Measurements from ENCODE around the gene SH3BGR.
"Not testable (repeated sequence)": the region's sequence is repeated elsewhere in the genome, so short reads cannot be mapped to it uniquely, and the experiment has no call there.

SH3BGR gene

DNA sequence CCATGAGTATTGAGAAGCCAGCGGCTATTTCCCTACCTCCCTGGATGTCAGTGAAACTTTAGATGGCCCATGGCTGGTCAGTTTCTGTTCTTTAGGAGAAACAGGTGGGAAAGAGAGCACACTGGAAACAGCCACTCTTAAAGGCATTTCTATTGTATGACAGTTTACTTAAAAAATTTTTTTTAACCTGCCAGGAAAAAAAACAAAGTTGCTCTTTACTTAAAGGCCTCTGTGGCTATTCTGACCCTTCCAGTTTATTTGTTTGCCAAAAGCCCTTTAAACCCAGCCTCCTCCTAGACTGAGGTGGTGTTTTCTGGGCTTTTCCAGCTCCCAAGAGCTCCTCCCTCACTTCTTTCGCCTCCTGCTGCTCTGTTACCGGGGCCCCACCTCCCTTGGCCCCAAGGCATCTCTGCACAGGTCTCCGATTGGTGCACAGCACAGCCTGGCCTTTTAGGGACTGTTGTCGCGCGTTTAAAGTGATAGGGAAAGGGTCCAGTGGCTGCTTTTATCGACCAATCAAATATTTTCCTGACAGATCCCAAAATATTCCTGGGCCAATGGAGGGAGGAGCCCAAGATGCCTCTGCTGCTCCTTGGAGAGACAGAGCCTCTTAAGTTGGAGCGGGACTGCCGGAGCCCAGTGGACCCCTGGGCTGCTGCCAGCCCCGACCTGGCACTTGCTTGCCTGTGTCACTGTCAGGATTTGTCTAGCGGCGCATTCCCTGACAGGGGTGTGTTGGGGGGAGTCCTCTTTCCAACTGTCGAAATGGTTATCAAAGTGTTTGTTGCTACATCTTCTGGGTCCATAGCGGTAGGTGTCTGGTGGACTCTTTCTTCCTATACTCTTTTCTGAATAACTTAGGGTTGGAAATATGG is at the start of gene SH3BGR:
TSS of gene SH3BGR (plus strand) at position 639 of the 875 bp plus-strand sequence. CDS start at position 766, 127 bp downstream.
- DNase-seq (ENCODE audit: extremely low read depth in 1 of 2, low read depth in 1 of 2), result no peak

DNA sequence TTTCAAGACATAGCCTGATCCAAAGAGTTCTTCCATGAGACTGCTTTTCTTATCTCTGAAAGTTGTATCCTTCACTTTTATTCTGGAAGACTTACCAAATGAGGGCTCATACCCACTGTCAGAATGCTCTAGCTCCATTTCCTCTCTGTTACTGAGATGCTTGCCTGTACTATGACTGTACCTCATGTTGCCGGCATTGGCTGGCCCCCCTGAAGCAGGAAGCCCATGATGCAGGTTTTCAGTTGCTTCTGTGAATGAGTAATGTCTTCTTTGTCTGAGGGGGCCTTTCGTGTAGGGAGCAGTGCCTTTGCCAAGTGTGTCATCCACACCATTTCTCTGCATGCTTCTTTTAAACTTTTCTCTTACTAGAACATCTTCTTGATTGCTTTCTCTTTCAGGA is 45.7 kb upstream of the SH3BGR start:
- no peak for DNase-seq (ENCODE audit: extremely low read depth in 1 of 2, low read depth in 1 of 2)

DNA sequence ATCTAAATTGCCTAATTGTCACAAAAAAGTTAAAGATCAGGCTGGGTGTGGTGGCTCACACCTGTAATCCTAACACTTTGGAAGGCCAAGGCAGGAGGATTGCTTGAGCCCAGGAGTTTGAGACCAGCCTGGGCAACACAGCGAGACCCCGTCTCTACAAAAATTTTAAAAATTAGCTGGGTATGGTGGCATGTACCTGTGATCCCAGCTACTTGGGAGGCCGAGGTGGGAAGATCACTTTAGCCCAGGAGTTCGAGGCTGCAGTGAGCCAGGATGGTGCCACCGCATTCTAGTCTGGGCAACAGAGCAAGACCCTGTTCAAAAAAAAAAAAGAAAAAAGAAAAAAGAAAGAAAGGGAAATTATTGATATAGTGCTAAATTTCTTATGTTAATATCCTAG is 32.6 kb upstream of the SH3BGR start:
- not testable (repeated sequence) for DNase-seq (ENCODE audit: extremely low read depth in 1 of 2, low read depth in 1 of 2)

DNA sequence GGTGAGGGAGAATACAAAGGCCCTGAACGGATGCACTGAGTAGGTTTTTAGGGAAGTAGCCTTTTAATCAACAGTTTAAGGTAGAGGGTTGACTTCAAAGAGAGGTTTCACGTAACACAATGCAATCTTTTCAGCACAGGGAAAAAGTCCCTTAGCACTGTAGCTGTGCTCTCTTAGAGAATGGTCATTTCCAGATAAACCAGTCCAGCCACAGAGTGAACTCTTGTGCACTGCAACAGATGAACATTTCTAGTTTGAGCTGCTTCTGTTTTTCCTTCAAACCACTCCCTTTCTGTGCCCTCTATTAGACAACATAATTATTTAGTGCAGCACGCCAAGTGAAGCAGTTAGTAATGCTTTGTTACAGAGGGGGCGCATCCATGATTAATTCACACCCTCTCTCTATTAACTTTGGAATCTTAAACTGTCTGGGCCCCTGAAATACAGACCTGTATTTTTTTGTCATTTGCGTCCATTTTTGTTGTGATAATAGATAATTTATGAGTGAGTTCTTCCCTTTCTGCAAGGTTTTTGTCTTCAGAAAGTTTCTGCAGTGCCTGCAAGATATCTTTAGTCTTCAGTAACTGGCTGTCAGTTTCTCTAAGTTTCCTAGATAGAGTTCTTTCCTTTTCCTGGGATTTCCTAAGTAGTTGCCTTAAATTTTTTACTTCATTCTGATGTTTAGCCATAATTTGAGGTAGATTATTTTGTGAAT is 29.1 kb upstream of the SH3BGR start:
- no peak for DNase-seq (ENCODE audit: extremely low read depth in 1 of 2, low read depth in 1 of 2)

DNA sequence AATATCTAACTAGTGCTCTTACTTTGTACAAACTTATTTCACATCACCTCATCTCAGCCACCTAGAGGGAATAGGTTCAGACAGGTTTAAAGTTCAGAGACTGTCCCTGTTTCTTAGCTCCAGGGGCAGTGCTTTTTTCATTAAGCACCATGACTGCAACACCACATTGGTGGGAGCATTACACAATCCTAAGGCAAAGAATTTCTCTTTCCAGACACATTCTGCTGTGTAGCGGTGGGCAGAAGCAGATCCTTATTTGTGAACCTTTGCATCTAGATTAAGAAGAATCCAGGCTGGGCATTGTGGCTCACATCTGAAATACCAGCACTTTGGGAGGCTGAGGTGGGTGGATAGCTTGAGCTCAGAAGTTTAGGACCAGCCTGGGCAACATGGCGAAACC is 22.3 kb upstream of the SH3BGR start:
- DNase-seq (ENCODE audit: extremely low read depth in 1 of 2, low read depth in 1 of 2), result no peak

DNA sequence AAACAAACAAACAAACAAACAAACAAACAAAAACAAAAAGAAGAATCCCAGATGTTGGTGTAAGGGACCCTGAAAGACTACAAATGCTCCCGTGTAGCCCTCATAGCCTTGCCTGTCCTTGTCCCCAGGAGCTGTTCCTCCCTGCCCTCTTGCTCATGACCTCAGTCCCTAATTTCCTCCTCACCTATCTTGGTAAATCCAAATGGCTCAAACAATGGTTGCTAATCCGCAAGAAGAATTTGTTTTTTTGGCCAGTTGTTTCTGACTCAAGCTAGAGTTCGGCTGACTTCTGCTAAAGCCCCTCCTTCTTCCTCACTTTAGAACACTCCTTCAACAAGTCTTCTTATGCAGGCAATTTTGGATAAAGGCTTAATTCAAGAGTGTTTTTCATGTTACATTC is 21.8 kb upstream of the SH3BGR start:
- no peak for DNase-seq (ENCODE audit: extremely low read depth in 1 of 2, low read depth in 1 of 2)

DNA sequence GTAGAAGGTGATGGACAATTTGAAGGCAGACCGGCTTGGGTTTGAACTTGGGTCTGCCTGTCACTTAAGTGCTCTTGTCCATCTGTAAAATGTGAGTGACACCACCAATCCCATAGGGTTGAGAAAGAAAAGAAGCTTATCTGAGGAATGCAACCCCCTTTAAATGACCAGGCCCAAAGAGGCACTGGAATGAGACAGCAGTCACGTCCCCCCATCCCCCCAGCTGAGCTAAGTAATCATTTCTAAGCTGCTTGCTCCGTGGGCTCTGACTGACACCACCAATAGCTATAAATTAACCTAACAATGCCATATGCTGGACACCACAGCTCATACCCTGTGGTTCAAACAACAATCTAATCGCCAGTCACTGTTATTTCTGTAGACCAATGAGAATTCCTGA is 21.3 kb upstream of the SH3BGR start:
- no peak for DNase-seq (ENCODE audit: extremely low read depth in 1 of 2, low read depth in 1 of 2)

DNA sequence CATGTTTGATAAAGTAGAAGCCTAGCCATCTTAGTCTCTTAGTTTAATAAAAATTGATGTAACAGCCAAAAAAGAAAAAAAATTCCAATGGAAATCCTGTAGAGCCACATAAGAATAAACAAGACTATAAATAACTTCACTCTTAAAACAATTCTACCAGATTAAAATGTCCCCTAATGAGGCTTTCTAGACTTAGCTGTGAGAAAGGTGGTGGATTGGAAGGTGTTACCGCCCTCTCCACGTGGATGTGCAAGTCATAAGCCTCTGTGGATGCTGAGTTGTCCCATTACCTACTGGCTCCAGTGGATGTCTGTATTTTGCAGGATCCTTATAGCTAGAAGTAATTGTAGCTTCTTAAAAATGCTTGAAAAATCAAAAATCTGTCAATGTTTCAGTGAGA is 20.8 kb upstream of the SH3BGR start:
- no peak for DNase-seq (ENCODE audit: extremely low read depth in 1 of 2, low read depth in 1 of 2)

DNA sequence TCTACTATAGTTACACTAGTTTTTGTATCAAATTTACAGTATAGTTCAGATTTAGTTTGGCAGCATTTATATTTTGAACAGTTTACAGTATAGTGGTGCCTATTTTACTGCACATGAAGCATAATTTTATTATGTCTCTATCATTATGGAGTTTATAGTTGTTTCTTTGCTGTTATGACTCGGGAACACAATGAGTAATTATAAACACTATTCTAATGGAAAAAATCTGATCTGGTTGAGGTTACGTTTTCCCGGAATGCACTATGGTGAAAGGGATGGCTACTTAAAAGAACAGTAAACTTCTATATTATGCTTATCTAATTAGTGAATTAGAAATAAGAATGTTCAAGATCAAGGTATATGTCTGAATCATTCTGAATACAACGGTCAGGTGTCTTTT is 16.8 kb upstream of the SH3BGR start:
- DNase-seq (ENCODE audit: extremely low read depth in 1 of 2, low read depth in 1 of 2), result no peak

DNA sequence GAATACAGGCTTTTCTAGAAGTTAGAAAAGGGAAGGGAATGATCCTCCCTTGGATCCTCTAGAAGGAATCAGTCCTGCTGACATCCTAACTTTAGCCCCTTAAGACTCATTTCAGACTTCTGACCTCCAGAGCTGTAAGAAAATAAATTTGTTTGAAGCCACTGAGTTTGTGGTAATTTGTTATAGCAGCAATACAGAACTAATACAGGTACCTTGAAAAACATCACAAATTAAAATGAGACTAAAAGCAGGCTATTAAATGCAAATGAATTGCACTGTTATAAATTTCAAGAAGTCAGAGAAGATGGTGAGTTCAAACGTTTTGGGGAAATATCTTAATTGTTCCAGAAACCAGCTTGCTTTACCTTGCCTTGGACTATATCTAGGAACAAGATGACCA is 12.5 kb upstream of the SH3BGR start:
- no peak for DNase-seq (ENCODE audit: extremely low read depth in 1 of 2, low read depth in 1 of 2)

DNA sequence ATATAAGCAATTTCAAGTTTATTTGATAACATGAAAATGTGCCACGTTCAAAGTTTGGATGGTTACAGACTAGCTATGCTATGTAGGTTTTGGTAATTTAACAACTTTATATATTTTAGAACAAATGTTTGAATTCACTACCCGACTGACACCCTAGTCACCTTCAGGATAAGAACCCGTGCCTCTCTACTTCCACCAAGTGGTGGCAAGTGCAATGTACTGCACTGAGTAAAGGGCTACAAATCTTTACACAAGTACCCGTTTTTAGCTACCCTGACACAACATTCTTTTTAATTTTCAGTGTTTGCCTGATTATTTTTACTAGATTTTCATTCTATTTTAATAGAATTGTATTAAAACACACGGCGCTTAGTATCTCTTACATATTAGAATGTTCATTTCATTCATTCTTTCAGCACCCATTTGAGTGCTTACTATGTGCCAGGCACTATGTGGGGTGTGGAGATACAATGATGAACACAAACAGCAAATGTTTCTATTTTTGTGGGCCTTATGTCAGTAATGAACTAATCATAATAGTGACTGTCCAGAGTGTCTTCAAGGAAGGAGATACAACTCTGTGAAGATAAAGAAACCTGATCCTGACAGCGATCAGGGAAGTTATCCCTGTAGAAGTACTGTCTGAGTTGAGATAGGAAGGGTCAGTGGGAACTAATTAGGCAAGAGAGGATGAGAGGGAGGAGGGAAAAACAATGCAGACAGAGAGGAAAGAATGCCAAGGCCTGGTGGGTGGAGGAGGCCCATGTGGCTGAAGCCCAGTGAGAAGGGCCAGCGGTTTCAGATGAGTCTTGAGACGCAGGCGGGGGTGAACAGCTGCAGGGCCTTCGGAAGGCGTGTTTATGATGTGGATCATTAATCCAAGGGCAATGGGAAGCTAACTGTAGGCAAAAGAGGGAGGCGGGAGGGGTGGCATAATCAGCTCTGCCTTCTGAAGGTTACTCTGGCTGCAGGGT is 10.0 kb upstream of the SH3BGR start:
- no peak for DNase-seq (ENCODE audit: extremely low read depth in 1 of 2, low read depth in 1 of 2)

DNA sequence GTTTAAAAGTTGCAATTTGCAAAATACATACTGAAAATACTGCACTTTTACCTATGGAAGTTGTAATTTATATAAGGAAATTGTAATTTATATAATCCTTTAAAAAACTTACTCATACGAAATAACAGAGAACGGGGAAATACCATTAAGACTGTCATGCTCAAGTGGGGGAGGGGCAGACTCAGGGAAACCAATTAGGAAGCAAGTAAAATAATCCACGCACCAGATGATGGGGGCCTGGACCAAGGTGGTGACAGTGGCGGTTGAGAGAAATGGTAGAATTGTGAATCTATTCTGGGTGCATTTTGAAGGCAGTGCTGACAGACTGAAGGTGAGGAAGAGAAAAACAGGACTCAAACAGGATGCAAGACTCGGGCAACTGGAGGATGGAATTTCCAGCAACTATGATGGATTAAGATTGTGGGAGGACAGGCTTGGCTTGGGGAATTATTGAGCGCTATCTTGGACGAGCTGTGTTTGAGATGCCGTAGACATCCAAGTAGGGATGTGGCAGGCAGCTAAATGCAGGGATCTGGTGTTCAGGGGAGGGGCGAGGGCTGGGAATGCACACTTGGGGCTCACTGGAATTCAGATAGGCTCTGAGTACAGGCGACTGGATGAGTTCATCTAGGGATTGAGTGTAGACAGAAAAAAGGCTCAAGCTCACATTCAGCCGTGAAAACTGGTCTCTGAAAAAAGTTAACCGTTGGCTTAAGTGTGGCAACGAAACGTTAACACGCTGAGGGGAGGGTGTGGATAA is 7.2 kb upstream of the SH3BGR start:
- DNase-seq (ENCODE audit: extremely low read depth in 1 of 2, low read depth in 1 of 2), result no peak

DNA sequence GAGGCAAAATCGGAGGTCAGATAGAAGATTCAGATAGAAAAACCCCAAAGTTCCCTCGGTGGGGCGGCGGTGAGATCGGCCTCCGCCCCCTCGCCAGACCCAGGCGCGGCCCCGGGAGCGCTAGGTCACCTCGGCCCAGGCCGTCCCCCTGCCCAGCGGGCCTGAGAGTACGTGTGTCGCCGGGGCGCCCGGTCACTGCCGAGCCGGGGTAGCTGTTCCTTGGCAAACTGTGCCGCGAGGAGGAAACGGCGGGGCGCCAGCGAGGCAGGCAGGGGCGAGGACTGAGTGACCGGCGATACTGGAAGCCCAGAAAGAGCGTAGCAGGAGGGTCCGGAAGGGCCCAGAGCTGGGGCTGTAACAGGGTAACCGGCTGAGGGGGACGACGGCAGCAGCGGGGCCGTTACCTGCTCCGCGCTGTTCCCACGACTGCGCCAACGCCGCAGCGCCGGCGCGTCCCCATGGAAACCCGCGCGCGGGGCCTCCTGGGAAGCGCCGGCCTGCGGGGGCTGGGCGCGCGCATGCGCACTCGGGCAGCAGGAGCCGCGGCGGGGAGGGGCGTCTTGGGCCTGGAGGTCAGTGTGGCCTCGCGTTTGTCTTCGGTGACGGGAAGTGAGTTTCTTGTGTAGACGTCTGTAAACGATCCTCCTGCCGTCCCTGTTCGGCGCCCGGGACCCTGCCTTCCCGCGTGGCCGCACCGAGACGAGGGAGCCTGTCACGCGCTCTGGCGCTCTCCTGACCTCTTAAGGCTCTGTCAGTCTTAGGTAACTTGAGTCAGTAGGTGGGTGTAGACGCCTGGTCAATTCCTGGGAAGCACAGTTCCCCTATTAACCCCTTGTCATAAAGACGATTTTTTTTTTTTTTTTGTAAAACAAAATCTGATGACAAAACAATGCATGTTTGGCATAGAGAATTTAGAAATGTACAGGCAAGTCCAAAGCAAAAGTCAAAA is 6.2 kb upstream of the SH3BGR start, which contains the start of gene LCA5L:
TSS of gene LCA5L (minus strand) at position 458 of the 949 bp plus-strand sequence. CDS start 17,285 bp downstream, outside the sequence.
- peak; percentile 63 to 86 for DNase-seq (ENCODE audit: extremely low read depth in 1 of 2, low read depth in 1 of 2)

DNA sequence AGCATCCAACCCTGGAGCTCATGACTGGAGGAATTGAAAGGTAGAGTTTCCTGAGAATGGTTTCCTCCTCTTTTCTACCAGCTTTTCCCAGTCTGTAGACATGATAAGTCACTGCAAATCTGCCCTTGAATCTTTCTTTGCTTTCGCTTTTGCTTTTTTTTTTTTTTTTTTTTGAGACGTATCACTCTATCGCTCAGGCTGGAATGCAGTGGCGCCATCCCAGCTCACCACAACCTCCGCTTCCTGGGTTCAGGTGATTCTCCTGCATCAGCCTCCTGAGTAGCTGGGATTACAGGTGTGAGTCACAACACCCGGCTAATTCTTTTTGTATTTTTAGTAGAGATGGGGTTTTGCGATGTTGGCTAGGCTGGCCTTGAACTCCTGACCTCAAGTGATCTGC is 4.5 kb upstream of the SH3BGR start:
- DNase-seq (ENCODE audit: extremely low read depth in 1 of 2, low read depth in 1 of 2), result no peak

DNA sequence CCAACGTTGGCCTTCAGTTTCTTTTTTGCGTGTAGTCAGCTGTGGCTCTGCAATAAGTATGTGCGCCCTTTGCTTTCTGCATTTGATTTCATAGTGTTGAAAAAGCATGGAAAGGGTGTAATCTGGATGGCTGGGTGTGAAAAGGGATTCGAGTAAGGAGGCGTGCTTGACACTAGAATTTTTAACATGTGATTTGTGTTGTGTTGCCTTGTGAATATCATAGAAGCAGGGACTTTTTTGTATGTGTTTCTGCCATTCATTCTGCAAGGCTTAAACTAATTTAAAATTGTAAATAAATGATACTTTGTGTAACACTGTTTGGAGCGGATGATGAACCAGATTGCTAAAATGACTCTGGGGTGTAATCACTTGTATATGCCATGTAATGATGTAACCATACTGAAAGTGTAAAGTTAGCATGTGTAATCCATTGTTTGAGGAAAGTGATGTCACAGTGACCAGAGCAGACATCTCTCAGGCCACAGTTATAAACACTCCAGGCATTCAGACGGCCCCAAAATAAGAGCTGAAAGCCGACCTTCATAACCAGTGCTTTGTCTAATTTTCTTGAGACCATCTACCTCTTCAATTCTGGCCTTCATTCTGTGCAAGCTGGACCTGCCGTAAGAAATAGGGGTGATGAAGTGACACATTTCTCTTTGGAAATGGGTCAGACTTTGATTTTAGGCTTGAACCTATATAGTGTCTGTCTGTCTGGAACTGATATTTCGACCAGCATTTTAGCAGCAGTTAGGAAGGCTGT is 618 bp downstream of the SH3BGR start:
- no peak for DNase-seq (ENCODE audit: extremely low read depth in 1 of 2, low read depth in 1 of 2)

DNA sequence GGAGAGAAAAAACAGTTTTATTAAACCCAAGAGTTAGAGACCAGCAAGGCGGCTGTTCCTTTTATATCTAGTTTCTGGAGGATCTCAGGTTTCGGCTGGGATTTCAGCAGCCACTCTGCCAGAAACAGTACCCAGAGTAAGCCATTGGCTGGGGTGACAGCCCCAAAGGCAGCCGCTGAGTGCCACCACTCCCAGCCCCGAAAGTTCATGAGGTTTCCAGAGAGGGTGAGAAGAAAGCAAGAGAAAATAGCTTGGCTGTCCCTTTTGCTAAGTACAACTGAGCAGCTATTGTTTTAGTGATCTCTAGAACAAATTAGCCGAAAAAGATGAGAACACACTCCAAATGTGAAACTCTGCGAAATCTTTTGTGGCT is 1.2 kb downstream of the SH3BGR start:
- no peak for DNase-seq (ENCODE audit: extremely low read depth in 1 of 2, low read depth in 1 of 2)

DNA sequence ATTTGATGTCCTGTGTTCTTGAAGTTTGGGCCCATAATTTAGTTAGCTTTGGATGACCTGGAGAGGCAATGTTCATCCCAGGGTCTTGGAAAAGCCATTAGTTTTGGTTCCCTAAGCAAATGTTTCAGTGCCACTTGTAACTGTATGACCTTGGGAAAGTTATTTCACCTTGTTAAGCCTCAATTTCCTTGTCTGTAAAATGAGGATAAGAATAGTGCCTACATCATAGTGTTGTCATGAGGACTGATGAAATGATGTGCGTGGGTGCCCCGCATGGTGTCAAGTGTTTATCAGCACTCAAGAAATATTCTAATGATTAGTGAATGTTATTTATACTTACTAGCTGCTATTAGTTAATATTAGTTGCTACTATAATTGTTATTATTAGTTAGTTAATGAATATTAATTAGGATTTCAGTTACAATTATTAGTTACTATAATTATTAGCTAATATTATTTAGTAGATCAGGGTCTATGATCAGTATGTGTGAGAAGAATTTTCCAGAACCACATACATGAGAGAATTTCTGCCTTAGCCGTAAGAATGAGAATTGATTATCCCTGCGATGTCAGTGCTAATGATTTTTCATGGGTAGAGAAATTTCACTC is 1.9 kb downstream of the SH3BGR start:
- DNase-seq (ENCODE audit: extremely low read depth in 1 of 2, low read depth in 1 of 2), result no peak
